AG04450 (cell line): ENCODE results near the gene PDGFB. TPM values are rescaled to one million over a fixed set of nuclear protein-coding genes. Genes with fewer than 3 reads are reported as not detected.

Experiments used
- CTCF ChIA-PET: fragments of 300-600, 350-600 bp; formaldehyde crosslinking; extraction: SDS; loops from one replicate; lab custom pipeline; 2022; ENCODE audit warnings: antibody characterized with exemption, inconsistent platforms; lab: Charles Lee
- POLR2A ChIA-PET: fragments of 350-600 bp; formaldehyde crosslinking; extraction: SDS; loops from one replicate; lab custom pipeline; 2021; ENCODE audit warnings: antibody characterized with exemption, inconsistent platforms; lab: Yijun Ruan, JAX
- DNase-seq: peaks from one replicate; pipeline ENCODE4 v3.0.0-alpha.2; 2011; ENCODE audit warnings: low read depth, low spot score
- H3K27ac ChIP-seq: one replicate; pipeline ENCODE4 v1.5.1; 2012; ENCODE audit warnings: low read depth, low read length, control low read depth
- H3K27me3 ChIP-seq: one replicate; pipeline ENCODE4 v1.6.0; 2012; ENCODE audit warnings: low read length; ENCODE audit not compliant: control insufficient read depth, insufficient read depth
- H3K4me3 ChIP-seq: 2 replicates; pipeline ENCODE4 v1.5.1; 2011; ENCODE audit warnings: mild to moderate bottlenecking, low read depth, low read length, control low read depth
- H3K9me3 ChIP-seq: 2 replicates; pipeline ENCODE4 v1.5.1; 2012; ENCODE audit warnings: low read length; ENCODE audit not compliant: control insufficient read depth, insufficient read depth
- CTCF ChIP-seq: IDR thresholded peaks from 2 replicates; pipeline ENCODE4 v1.5.1; 2011; ENCODE audit warnings: low read depth, low read length, control low read depth, inconsistent platforms
- polyA plus RNA-seq: library from polyadenylated mRNA; depleted of rRNA; stranded (reverse); fragments of >200 nt; gene quantifications from 2 replicates; pipeline ENCODE4 v1.2.3, GENCODE V29; 2011

PDGFB gene
- polyA plus RNA-seq, 1 experiment: 0.19 TPM

- POLR2A ChIA-PET: no interaction called here
These were observed 31.9 kb downstream of the PDGFB start for GRCh38 chr22:39212721-39213376.

GRCh38 chr22:39209756-39210155, 35.0 kb downstream of the PDGFB start:
- CTCF ChIA-PET: no interaction called here
- H3K27ac ChIP-seq: no peak overlapping the region
- TF ChIP-seq CTCF: no peak
- POLR2A ChIA-PET: interaction anchor here (0.7 kb wide), 1 partner anchor 85 kb away, joined by 3 read pairs; no protein-coding TSS in a partner anchor
- H3K9me3 ChIP-seq: no peaks in the 10 kb centered on the region
- H3K27me3 ChIP-seq: no peaks in the 10 kb centered on the region
- no peak for DNase-seq
- no peak overlapping the region for H3K4me3 ChIP-seq

More at GRCh38 chr22:39212721-39213376, 31.9 kb downstream of the PDGFB start:
- no peak overlapping the region for H3K27ac ChIP-seq
- CTCF ChIA-PET: interaction anchor here (0.7 kb wide), 1 partner anchor 199 kb away, joined by 3 read pairs; no protein-coding TSS in a partner anchor
- no peak; the same call in 1 of the 2 replicates for TF ChIP-seq CTCF
- no peak overlapping the region for H3K4me3 ChIP-seq
- peaks cover under 1% of the 10 kb centered on the region for H3K27me3 ChIP-seq
- no peaks in the 10 kb centered on the region for H3K9me3 ChIP-seq
- no peak for DNase-seq

GRCh38 chr22:39208013-39208680, 36.6 kb downstream of the PDGFB start:
- POLR2A ChIA-PET: no interaction called here
- no peak for DNase-seq
- no peak overlapping the region for H3K4me3 ChIP-seq
- no peaks in the 10 kb centered on the region for H3K27me3 ChIP-seq
- no peak for TF ChIP-seq CTCF
- H3K27ac ChIP-seq: no peak overlapping the region
- H3K9me3 ChIP-seq: no peaks in the 10 kb centered on the region
- CTCF ChIA-PET: no interaction called here

GRCh38 chr22:39207141-39208012, 37.4 kb downstream of the PDGFB start:
- Histone ChIP-seq H3K4me3 (no peak overlapping the region), H3K27me3 (no peaks in the 10 kb centered on the region), H3K9me3 (no peaks in the 10 kb centered on the region), H3K27ac (peak overlapping the region; percentile 31)
- POLR2A ChIA-PET: interaction anchor here (0.8 kb wide), 1 partner anchor 26 kb away, joined by 3 read pairs; no protein-coding TSS in a partner anchor
- no peak for DNase-seq
- CTCF ChIA-PET: no interaction called here
- no peak for TF ChIP-seq CTCF
